ENCODE results near the gene CCL11. TPM values are rescaled to one million over a fixed set of nuclear protein-coding genes. Genes with fewer than 3 reads are reported as not detected.
"Not testable (repeated sequence)": the region's sequence is repeated elsewhere in the genome, so short reads cannot be mapped to it uniquely, and the experiment has no call there.

The CCL11 gene
- total and polyA plus RNA-seq, 2 donors from 2014 or later = 1.0 TPM; not detected in 1

GRCh38 chr17:34321964-34322363, 36.4 kb downstream of the CCL11 start:
- DNase-seq (no peak), FAIRE-seq (no peak)
- Histone ChIP-seq H3K9me3 (ENCODE audit: control insufficient read depth in 2 of 3, insufficient read depth in 1 of 3, low read length in 3 of 3) (peaks cover 0 to 8% (median 0%) of the 10 kb centered on the region in 3 donors), H3K36me3 (ENCODE audit: control insufficient read depth in 2 of 3, insufficient read depth in 3 of 3, low read length in 3 of 3) (no peaks in the 10 kb centered on the region), H3K4me3 (ENCODE audit: low read length in 3 of 3) (no peak overlapping the region), H3K4me1 (ENCODE audit: control insufficient read depth in 2 of 3, insufficient read depth in 2 of 3, low read depth in 1 of 3, low read length in 3 of 3) (no peaks in the 10 kb centered on the region), H3K9ac (ENCODE audit: low read length in 3 of 3) (no peak overlapping the region), H3K27me3 (ENCODE audit: control insufficient read depth, insufficient read depth, low read length) (no peaks in the 10 kb centered on the region), H3K27ac (ENCODE audit: low read depth in 2 of 2, low read length in 2 of 2) (no peak overlapping the region)
- intact Hi-C loops (cut with DNase I) = no loop called here
- TF ChIP-seq CTCF (IDR thresholded peaks at IDR 0.05; ENCODE audit: borderline replicate concordance, extremely low read depth, insufficient read depth) = no peak

- H3K9ac ChIP-seq (ENCODE audit: low read length in 3 of 3); FAIRE-seq; H3K9me3 ChIP-seq (ENCODE audit: control insufficient read depth in 2 of 3, insufficient read depth in 1 of 3, low read length in 3 of 3); H3K4me1 ChIP-seq (ENCODE audit: control insufficient read depth in 2 of 3, insufficient read depth in 2 of 3, low read depth in 1 of 3, low read length in 3 of 3); H3K27me3 ChIP-seq (ENCODE audit: control insufficient read depth, insufficient read depth, low read length); intact Hi-C loops (cut with DNase I); H3K4me3 ChIP-seq (ENCODE audit: low read length in 3 of 3); H3K27ac ChIP-seq (ENCODE audit: low read depth in 2 of 2, low read length in 2 of 2); H3K36me3 ChIP-seq (ENCODE audit: control insufficient read depth in 2 of 3, insufficient read depth in 3 of 3, low read length in 3 of 3): not testable (repeated sequence)
- DNase-seq = peak in 2 of 5 donors; percentile 24 to 52
Measured at GRCh38 chr17:34327580-34327979, 42.0 kb downstream of the CCL11 start.

GRCh38 chr17:34337701-34338100, 52.2 kb downstream of the CCL11 start:
- no peak overlapping the region for H3K9ac ChIP-seq (ENCODE audit: low read length in 3 of 3)
- no peaks in the 10 kb centered on the region for H3K36me3 ChIP-seq (ENCODE audit: control insufficient read depth in 2 of 3, insufficient read depth in 3 of 3, low read length in 3 of 3)
- FAIRE-seq (no peak), DNase-seq (no peak)
- no peak for TF ChIP-seq CTCF (IDR thresholded peaks at IDR 0.05; ENCODE audit: borderline replicate concordance, extremely low read depth, insufficient read depth)
- no peaks in the 10 kb centered on the region for H3K27me3 ChIP-seq (ENCODE audit: control insufficient read depth, insufficient read depth, low read length)
- H3K9me3 ChIP-seq (ENCODE audit: control insufficient read depth in 2 of 3, insufficient read depth in 1 of 3, low read length in 3 of 3) = no peaks in the 10 kb centered on the region
- no peak overlapping the region for H3K27ac ChIP-seq (ENCODE audit: low read depth in 2 of 2, low read length in 2 of 2)
- H3K4me1 ChIP-seq (ENCODE audit: control insufficient read depth in 2 of 3, insufficient read depth in 2 of 3, low read depth in 1 of 3, low read length in 3 of 3) = no peaks in the 10 kb centered on the region
- intact Hi-C loops (cut with DNase I) = no loop called here
- H3K4me3 ChIP-seq (ENCODE audit: low read length in 3 of 3) = no peak overlapping the region

Other genes with a start within 250 kb of the CCL11 start
- 49.9 TPM for gene CCL2, start 30.5 kb upstream of the CCL11 start, total RNA-seq
- gene CCL2, start 30.5 kb upstream of the CCL11 start, polyA plus RNA-seq (ENCODE audit: insufficient read depth, low read depth, low replicate concordance) = 53.5 TPM
- not detected for gene CCL7, start 15.5 kb upstream of the CCL11 start, total RNA-seq
- gene CCL7, start 15.5 kb upstream of the CCL11 start, polyA plus RNA-seq (ENCODE audit: insufficient read depth, low read depth, low replicate concordance) = not detected
- gene CCL8, start 33.7 kb downstream of the CCL11 start, total RNA-seq = not detected
- gene CCL8, start 33.7 kb downstream of the CCL11 start, polyA plus RNA-seq (ENCODE audit: insufficient read depth, low read depth, low replicate concordance) = not detected
- 1.1 TPM for gene CCL13, start 70.7 kb downstream of the CCL11 start, total RNA-seq
- not detected for gene CCL13, start 70.7 kb downstream of the CCL11 start, polyA plus RNA-seq (ENCODE audit: insufficient read depth, low read depth, low replicate concordance)
- not detected for gene CCL1, start 77.5 kb downstream of the CCL11 start, total RNA-seq
- not detected for gene CCL1, start 77.5 kb downstream of the CCL11 start, polyA plus RNA-seq (ENCODE audit: insufficient read depth, low read depth, low replicate concordance)